DOHH2 (cell line): ENCODE data around the gene VMA21.

Experiments
- H3F3A ChIP-seq: fragments of 200-600 bp; sonication (generic), shearing (Covaris generic); 2 replicates; pipeline ENCODE4 v1.6.0; 2016; ENCODE audit warnings: antibody characterized with exemption, mild to moderate bottlenecking; ENCODE audit not compliant: control insufficient read depth, insufficient read depth
- H3K27ac ChIP-seq: fragments of 200-600 bp; sonication (generic); 2 replicates; pipeline ENCODE4 v1.5.1; 2014; ENCODE audit warnings: low read depth, mild to moderate bottlenecking, low read length, moderate library complexity
- H3K27me3 ChIP-seq: fragments of 200-600 bp; sonication (generic); 2 replicates; pipeline ENCODE4 v1.6.1; 2014; ENCODE audit warnings: mild to moderate bottlenecking, low read length, mixed read lengths; ENCODE audit not compliant: control insufficient read depth
- H3K36me3 ChIP-seq: fragments of 200-600 bp; sonication (generic); 2 replicates; pipeline ENCODE4 v1.6.1; 2014; ENCODE audit warnings: mild to moderate bottlenecking, low read length, moderate library complexity, mixed read lengths; ENCODE audit not compliant: control insufficient read depth
- H3K4me1 ChIP-seq: fragments of 200-600 bp; sonication (generic); 2 replicates; pipeline ENCODE4 v1.6.1; 2014; ENCODE audit warnings: mild to moderate bottlenecking, low read length, mixed read lengths; ENCODE audit not compliant: control insufficient read depth
- H3K4me2 ChIP-seq: fragments of 200-600 bp; sonication (generic); 2 replicates; pipeline ENCODE4 v1.6.0; 2014; ENCODE audit warnings: mild to moderate bottlenecking, low read length, moderate library complexity
- H3K4me3 ChIP-seq: fragments of 200-600 bp; sonication (generic); 2 replicates; pipeline ENCODE4 v1.5.1; 2014; ENCODE audit warnings: mild to moderate bottlenecking, low read length, mixed read lengths
- H3K79me2 ChIP-seq: fragments of 200-600 bp; sonication (generic); 2 replicates; pipeline ENCODE4 v1.6.1; 2014; ENCODE audit warnings: mild to moderate bottlenecking, low read length, mixed read lengths; ENCODE audit not compliant: control insufficient read depth
- H3K9me2 ChIP-seq: fragments of 200-600 bp; sonication (generic); replicated peaks from 2 replicates; pipeline ENCODE4 v1.6.1; 2014; ENCODE audit warnings: mild to moderate bottlenecking, low read length, mixed read lengths; ENCODE audit not compliant: control insufficient read depth
- H3K9me3 ChIP-seq: fragments of 200-600 bp; sonication (generic); 2 replicates; pipeline ENCODE4 v1.6.1; 2014; ENCODE audit warnings: antibody characterized with exemption, low read length, mixed read lengths; ENCODE audit not compliant: control insufficient read depth, insufficient read depth
- H4K20me1 ChIP-seq: fragments of 200-600 bp; sonication (generic); 2 replicates; pipeline ENCODE4 v1.6.0; 2014; ENCODE audit warnings: low read depth, mild to moderate bottlenecking, antibody characterized with exemption, low read length, moderate library complexity; ENCODE audit not compliant: control insufficient read depth, insufficient read depth
- CTCF ChIP-seq: fragments of 200-600 bp; sonication (generic); IDR thresholded peaks from one replicate; pipeline ENCODE4 v1.5.1; 2014; ENCODE audit warnings: antibody characterized with exemption, mild to moderate bottlenecking, low read depth, low read length; ENCODE audit not compliant: poor library complexity, severe bottlenecking
- EZH2phosphoT487 ChIP-seq: fragments of 200-600 bp; sonication (generic); IDR thresholded peaks from 2 replicates; pipeline ENCODE4 v1.6.1; 2017; ENCODE audit warnings: borderline replicate concordance, mild to moderate bottlenecking, antibody characterized with exemption, low read length, moderate library complexity, mixed read lengths

The VMA21 gene

GRCh38 chrX:151396825-151397740 is at the start of gene VMA21:
TSS of gene VMA21 (plus strand) at chrX:151397206. CDS start at chrX:151397309, 103 bp downstream.
- Histone ChIP-seq H3K36me3 (peaks cover 31% of the 10 kb centered on the region), H4K20me1 (peaks cover 20% of the 10 kb centered on the region; the same call in 1 of the 2 replicates)

GRCh38 chrX:151359341-151359740 is 37.7 kb upstream of the VMA21 start:
- H3K36me3 ChIP-seq = no peaks in the 10 kb centered on the region
- no peaks in the 10 kb centered on the region for H3K27me3 ChIP-seq
- H3F3A ChIP-seq = no peaks in the 10 kb centered on the region
- no peaks in the 10 kb centered on the region for H3K9me3 ChIP-seq
- no peaks in the 10 kb centered on the region for H3K9me2 ChIP-seq
- H3K4me1 ChIP-seq = no peaks in the 10 kb centered on the region
- H3K4me3 ChIP-seq = no peak overlapping the region
- no peak for TF ChIP-seq EZH2phosphoT487
- TF ChIP-seq CTCF = no peak
- no peak overlapping the region for H3K4me2 ChIP-seq
- no peak overlapping the region for H3K27ac ChIP-seq
- H3K79me2 ChIP-seq = no peaks in the 10 kb centered on the region
- H4K20me1 ChIP-seq = no peaks in the 10 kb centered on the region

More at GRCh38 chrX:151396825-151397740, at the start of gene VMA21:
- H3K4me2 ChIP-seq = peak within 1 kb of the TSS; percentile 81
- H3K27me3 ChIP-seq = no peaks in the 10 kb centered on the region
- no peaks in the 10 kb centered on the region for H3K9me2 ChIP-seq
- peaks cover 44% of the 10 kb centered on the region for H3K4me1 ChIP-seq
- H3K4me3 ChIP-seq = peak within 1 kb of the TSS; percentile 77
- peaks cover 67% of the 10 kb centered on the region for H3K79me2 ChIP-seq
- H3K27ac ChIP-seq = peak within 1 kb of the TSS; percentile 87
- no peaks in the 10 kb centered on the region for H3F3A ChIP-seq
- H3K9me3 ChIP-seq = no peaks in the 10 kb centered on the region
- no peak for TF ChIP-seq EZH2phosphoT487
- no peak for TF ChIP-seq CTCF

DNA sequence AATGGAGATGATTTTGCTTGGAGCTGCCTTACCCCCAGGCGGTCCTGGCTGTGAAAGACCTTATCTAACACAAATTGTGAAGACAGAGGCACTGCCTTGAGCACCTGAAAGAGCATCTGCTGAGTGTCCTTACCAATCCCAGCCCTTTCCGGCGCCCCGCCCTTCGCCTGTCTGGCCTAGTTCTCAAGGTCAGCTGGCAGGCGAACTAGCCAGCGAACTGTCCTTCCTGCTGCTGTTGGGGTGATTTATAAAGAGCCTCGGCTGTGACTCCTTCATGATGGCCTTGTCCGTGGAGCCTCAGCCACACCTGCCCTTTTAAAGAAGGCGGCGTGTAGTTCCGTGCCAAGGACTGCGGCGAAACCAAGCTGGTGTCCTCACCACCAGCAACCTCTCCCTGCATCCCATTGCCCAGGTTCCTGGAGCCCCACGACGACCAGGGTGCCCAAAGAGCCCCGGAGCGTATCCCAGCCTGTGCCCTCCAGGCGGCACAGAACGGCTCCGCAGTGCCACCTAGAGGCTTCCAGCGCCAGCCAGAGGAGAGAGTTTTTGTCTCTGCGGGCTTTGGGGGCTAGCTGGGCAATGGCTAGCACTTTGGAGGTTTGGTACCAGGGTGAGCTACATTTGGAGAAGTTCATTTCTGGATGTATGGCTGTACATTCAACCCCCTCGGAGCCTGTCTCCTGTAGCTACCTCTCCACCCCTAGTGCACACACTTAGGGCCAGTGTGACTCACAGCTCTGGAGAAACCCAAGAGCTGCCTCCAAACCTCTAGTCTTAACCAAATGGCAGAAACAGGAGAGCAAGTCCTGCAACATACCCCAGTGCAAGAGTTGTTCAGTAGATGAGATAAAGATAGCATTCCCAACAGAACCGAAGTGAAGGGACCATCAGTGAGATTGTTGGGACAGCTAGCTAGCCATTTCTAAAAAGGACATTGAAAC is 36.8 kb upstream of the VMA21 start:
- H3K4me2 ChIP-seq = no peak overlapping the region
- no peaks in the 10 kb centered on the region for H3K79me2 ChIP-seq
- no peaks in the 10 kb centered on the region for H3K9me3 ChIP-seq
- no peaks in the 10 kb centered on the region for H3F3A ChIP-seq
- H4K20me1 ChIP-seq = no peaks in the 10 kb centered on the region
- TF ChIP-seq EZH2phosphoT487 (no peak), CTCF (peak; percentile 58)
- H3K9me2 ChIP-seq = no peaks in the 10 kb centered on the region
- H3K4me1 ChIP-seq = no peaks in the 10 kb centered on the region
- H3K4me3 ChIP-seq = no peak overlapping the region
- no peaks in the 10 kb centered on the region for H3K36me3 ChIP-seq
- no peaks in the 10 kb centered on the region for H3K27me3 ChIP-seq
- H3K27ac ChIP-seq = no peak overlapping the region
